ENCODE results near the gene KCNB1. TPM values are rescaled to one million over a fixed set of nuclear protein-coding genes. Genes with fewer than 3 reads are reported as not detected.

The KCNB1 gene
- total RNA-seq, 1 donor from 2014 or later, result under 0.01 TPM

DNA sequence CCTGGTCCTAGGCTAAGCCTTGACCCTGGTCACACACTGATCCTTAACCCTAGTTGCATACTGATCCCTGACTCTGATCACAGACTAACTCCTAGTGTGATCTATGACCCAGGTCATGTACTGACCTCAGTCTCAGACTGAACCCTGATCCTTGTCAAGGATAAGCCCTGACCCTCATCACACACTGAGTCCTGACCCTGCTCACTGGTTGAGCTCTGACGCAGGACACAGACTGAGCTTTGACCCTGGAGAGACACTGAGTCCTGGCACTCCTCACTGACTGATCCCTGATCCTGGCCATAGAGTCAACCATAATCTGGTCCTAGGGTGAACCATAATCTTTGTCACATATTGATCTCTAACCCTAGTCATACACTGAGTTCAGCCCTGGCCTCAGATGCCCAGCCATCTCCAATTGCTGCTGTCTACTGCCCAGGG lies 37.9 kb downstream of the KCNB1 start:
- DNase-seq (ENCODE audit: low read depth, low spot score), result no peak

DNA sequence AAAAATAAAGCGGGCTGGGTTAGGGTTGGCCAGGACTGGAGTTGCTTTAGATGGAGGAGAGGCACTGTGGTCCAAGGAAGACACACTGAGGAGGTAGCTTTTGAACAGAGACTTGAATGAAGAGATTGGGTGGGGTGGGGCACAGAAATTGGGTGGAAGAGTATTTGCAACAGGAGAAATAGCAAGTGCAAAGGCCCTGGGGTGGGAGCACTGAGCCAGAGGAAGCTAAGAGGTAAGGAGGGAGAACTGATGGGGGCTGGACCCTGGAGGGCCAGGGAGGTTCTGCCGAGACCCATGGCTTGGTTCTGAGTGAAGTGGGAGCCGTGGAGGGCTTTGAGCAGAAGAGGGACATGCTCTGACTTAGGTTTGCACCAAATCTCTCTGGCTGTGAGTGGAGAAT lies 45.4 kb downstream of the KCNB1 start:
- no peak for DNase-seq (ENCODE audit: low read depth, low spot score)

DNA sequence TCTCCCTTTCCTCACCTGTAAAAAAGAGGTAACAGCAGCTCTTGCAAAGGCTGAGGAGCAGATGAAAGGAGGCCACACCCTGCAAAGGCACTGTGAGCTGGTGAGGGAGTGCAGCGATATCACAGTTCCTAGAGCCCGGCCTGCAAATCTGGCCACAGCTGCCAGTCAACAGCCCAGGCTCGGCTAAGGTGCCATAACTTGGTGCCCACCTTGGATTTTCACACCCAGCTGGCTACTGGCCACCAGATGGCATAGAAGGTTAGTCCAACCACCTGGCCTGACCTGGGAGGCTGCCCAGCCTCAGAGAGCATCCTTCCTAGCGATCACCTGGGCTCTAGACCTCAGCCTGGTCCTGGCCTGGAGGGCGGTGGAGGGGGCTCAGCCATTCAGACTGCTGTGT lies 46.8 kb downstream of the KCNB1 start:
- no peak for DNase-seq (ENCODE audit: low read depth, low spot score)

DNA sequence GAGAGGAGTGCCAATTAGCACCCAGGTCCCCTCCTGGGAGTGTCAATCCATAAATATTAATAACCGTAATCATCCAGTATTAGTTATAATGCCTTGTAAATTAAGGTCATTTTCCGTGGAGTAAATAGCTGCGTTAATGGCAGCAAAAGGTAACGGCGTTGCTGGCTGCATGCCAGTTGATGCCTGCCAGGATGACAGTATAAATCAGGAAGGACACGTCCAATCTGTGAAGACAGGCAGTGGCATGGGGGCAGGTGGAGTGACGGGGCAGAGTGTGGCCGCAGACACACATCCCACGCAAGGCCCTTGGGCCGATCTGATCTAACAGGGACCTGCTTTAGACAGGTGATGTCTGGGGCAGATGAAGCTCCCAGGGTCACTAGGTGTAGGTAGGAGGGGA lies 49.1 kb downstream of the KCNB1 start:
- DNase-seq (ENCODE audit: low read depth, low spot score), result no peak

DNA sequence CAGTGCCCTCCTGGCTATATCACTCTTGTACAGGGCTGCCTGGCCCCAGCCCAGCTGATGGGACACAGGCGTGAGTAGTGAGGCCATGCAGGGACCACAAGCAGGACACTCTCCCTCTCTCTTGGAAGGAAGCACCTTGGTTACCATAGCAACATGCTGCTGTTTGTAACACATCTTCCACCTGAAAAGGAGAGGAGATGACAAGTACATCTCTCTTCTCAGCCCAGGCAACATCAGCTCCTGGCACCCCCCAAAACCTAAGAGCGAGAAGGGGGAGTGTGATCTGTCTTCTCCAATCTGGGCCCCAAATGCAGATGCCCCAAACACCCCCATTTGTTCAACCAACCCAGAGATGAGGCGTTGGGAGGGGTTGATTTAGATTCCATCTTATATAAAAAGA lies 49.9 kb downstream of the KCNB1 start:
- DNase-seq (ENCODE audit: low read depth, low spot score), result no peak

DNA sequence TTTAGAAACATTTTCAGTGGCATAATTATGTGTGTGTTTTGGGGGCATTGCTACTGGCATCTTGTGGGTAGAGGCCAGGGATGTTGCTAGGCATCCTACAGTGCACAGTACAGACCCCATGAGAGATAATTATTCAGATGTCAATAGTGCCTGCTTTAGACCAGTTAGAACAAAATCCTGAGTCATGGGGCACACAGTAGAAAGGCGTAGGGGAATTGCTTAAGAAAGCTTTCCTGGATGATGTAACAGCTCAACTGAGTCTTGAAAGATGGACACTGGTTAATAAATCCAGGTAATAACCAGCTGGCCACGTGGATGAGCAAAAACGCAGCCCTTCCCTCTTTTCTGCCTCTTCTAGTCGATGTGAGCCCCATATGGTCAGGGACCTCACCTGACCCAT lies 51.1 kb downstream of the KCNB1 start:
- no peak for DNase-seq (ENCODE audit: low read depth, low spot score)

DNA sequence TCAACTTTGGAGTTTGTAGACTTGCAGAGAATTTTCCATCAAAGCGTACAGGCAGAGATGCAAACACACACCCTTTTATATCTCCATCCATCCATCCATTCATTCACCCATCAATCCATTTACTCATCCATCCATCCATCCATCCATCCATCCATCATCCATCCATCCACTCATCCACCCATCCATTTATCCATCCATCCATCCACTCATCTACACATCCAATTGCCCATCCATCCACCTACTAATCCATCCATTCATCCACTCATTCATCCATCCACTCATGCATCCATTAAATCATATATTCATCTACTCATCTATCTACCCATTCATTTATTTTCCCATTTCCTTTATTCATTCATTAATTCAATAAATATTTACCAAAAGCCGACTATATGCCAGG lies 52.1 kb downstream of the KCNB1 start:
- no peak for DNase-seq (ENCODE audit: low read depth, low spot score)

DNA sequence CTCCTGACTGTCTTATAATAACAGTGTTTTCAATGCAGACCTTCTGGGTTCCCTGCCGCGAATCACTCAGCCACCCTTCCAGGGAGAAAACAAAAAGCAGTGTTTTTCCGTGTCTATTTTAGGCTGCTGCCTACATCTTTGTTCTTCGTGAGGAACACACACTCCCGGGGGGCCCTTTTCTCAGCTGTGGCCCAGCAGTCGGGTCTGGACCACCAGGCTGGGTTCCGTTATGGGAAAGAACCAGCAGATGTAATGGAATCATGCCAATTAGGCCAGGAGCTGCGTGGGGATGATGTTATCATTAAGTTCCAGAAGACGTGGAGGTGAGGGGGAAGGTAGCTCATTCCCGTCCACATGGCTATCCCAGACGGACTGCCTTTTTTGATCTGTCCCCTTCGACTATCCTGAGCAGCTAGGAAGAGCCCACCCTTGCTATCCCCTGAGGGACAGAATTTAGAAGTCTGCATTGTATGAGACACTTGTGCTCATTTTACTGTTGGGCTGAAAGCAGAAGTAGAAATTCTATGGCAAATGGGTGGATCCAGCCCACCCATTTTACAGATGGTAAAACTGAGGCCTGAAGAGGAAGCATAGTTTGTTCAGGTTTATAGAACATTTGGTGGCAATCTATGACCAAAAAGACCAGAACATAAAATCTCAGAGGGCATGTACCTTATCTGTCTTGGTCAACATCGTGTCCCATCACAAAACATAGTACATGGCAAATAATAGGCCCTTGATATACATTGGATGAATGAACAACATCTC lies 54.5 kb downstream of the KCNB1 start:
- DNase-seq (ENCODE audit: low read depth, low spot score), result no peak

DNA sequence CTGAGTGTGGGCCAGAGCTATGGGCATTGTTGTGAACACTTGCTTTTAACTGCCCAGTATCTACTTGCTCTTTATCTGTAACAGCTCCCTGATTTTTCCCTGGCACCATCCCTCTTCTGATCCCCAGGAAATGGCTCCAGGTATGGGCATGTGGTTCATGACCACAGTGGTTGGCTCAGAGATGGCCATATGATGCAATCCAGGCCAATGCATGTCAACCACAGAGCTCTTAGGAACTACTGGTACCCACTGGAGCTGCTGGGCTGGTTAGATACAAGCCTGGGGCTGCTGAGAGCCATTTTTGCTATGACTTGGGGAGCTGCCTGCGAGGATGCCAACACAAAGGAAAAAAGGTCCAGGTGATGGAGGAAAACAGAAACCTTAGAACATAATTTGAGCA lies 55.6 kb downstream of the KCNB1 start:
- no peak for DNase-seq (ENCODE audit: low read depth, low spot score)

DNA sequence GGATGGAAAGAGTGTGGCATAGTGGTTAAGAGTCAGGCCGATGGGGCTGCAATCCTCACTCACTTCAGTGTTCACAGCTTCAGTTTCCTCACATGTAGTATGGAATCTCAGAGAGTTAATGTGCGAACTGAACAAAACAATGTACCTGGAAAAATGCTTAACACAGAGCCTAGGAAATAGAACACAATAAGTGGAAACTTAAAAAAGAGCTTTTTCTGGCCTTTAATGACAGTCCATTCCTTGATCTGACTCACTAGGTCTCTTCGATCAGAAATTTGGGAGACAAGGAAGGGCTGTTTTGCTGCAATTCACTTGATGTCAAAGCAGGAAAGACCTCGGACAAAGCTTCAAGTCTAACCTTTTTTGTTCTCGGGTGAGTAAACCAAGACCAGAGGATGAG lies 56.1 kb downstream of the KCNB1 start:
- DNase-seq (ENCODE audit: low read depth, low spot score), result no peak

DNA sequence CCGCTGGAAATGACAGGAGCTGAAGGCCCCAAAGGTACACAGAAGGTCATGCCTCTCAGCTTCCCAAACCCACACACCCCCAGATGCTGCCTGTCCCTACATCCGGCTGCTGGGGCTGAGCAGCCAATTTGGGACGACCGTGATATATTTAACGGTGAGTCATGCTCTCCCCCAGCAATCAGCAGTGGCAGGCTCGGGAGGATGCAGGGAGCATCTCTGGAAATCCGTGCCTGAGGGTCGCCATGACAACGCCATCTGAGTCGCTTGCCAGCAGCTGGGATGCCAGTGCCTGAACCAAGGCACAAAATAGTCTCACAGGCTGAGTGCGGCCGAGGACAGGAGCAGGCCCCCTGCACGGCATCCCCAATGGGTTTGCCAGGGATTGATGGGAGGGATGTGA lies 57.9 kb downstream of the KCNB1 start:
- DNase-seq (ENCODE audit: low read depth, low spot score), result no peak

DNA sequence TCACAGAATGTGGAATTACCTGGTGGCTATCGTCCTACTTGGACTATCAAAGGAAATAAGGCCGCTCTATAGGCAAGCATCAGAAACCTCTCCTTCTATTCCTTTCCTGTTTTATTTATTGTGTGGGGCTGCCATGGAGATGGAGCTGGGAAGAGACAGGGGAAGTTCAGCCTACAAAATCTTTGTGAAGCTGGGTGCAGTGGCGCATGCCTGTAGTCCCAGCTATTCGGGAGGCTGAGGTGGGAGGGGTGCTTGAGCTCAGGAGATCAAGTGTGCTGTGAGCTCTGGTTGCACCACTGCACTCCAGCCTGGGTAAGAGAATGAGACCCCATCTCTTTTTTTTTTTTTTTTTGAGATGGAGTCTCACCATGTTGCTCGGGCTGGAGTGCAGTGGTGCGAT lies 60.3 kb downstream of the KCNB1 start:
- no peak for DNase-seq (ENCODE audit: low read depth, low spot score)

DNA sequence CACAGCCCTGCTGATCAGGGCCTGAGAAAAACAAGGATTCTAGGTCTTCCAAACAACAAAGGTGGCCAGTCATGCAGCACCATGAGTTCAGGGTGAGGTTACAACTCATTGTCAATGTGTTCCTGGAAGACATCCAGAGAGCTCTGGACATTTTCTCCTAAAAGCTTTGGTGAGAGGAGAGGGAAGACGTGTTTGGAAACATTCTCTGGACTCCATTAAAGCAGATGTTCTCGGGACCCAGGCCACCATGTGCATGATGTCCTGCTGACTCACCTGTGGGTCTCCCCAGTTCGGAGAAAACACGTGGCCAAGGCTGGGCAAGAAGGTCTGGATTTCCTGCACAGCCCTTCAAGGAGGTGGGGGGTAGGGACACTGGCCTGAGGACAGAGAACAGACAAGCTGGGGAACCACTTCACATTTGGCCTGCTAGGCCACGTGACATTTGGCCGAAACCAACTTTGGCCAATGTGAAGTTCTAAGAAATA lies 61.6 kb downstream of the KCNB1 start:
- DNase-seq (ENCODE audit: low read depth, low spot score), result no peak

DNA sequence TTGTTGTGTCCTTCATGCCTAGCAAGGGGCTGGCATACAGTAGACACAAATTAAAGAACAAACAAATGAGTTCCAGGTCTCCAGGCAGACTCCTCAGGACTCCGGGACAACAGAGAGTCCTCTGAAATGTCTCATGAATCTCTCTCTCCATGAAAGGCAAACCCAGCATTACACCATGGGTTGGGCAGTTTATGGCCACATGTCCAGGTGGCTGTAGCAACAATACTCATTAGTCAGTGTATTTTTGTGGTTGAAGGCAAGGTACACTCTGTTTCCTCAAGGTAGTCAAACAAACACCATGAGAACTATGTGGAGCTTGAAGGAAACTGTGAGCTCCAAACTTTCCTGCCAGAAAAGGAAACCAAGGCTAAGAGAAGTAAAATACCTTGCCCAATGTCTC lies 62.2 kb downstream of the KCNB1 start:
- DNase-seq (ENCODE audit: low read depth, low spot score), result no peak

DNA sequence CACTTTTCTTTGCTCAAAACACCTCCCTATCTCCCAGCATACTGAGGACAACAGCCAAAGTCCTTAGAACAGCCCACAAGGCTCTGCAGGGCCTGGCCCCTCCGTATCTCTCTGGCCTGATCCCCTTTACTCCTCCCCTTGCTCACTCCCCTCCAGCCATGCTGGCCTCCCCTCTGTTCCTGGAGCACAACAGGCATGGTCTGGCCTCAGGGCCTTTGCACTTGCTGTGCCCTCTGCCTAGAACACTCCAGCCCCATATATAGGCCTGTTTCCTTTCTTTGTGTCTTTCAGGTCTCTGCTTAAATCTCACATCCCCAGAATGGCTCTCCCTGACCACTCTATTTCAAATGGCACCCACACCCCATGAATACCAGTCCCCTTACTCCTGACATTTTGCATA lies 62.7 kb downstream of the KCNB1 start:
- DNase-seq (ENCODE audit: low read depth, low spot score), result no peak

DNA sequence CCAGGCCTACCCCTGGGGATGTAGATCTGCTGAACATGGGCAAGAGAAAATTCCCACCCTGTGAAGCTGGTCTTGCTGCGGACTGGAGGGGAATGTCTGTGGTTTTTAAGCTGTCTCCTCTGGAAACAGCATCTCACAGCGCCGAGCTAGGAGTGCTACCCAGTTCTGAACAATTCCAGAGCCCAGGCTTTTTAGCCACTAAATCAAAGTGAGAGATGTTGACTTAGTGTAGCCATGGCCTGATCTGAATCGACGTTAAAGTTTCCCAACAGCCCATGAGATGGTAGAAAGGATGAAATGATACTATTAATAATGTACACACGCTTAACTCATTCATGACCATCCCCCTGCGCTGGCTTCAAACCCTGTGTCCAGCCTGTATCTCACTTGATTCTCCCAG lies 63.7 kb downstream of the KCNB1 start:
- DNase-seq (ENCODE audit: low read depth, low spot score), result no peak

DNA sequence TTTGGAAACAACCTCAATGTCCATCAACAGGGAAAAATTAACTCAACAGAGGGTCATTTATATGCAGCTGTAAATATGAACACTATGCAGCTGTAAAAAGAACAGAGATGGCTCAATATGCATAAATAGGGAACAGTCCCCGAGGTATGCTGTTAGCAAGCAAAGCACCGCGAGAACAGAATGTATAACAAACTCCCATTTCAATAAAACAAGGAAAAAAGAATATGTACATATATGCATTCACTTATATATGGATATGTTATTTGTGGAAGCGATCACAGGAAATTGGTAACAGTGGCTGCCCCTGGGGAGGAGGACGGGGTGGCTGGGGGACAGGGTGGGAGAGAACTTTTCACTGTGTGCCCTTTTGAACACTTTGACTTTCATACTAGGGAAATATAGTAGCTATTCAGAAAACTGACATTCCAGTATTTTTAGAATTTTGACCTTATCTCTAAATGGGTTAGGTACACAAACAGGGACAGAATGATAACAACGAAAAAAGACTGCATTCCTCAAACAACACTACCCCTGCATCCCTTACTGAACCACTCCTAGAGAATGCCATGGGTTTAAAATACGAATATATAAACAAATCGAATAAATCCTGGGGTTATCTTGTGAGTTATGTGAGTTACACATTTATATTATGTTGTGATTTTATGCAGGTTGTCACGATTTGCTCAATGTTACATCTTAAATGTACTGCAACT lies 64.5 kb downstream of the KCNB1 start:
- DNase-seq (ENCODE audit: low read depth, low spot score), result no peak

DNA sequence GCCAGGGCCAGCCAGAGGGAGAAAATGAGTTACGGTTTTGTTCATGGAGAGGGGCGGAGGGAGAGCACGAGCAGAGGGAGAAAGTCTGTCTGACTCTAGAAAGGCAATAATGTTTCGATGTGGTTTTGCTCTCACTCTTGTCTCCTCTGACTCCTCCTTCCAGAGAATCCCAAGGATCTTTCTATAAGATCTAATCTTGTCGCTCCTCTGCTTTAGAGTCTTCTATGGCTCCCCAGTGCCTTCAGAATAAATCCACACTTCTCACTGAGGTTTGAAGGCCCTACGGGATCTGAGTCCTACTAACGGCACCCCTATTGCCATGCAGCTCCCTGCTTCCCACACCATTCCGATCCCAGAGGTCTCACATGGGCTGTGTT lies 66.8 kb downstream of the KCNB1 start:
- DNase-seq (ENCODE audit: low read depth, low spot score), result no peak

DNA sequence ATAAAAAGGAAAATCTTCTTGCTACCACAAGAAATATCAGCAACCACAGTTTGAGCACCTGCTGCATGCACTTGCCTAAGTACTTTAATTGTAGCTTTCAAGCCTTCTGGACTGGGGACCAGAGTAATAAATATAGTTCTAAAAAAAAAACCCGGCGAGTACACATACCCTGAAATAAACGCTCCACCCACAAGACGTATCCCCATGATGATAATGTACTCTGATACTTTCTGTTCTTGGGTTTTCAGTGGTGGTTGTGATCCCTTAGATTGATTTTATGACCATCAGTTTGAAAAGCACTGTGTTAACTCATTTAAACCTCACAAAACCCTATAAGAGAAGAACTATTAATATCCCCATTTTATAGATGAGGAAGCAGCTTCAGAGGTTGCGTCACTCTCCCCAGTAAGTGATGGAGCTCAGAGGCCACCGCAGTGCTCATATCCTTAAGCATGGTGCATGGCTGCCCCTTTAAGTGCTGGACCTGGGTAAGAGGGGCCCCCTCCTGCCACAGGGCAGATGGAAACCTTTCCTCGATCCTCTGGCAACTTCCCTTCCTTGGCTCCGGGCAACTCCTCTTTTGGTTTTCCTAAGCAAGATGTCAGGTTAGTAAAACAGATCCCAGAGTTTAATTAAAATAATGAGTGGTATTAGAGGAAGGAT lies 67.3 kb downstream of the KCNB1 start:
- no peak for DNase-seq (ENCODE audit: low read depth, low spot score)

DNA sequence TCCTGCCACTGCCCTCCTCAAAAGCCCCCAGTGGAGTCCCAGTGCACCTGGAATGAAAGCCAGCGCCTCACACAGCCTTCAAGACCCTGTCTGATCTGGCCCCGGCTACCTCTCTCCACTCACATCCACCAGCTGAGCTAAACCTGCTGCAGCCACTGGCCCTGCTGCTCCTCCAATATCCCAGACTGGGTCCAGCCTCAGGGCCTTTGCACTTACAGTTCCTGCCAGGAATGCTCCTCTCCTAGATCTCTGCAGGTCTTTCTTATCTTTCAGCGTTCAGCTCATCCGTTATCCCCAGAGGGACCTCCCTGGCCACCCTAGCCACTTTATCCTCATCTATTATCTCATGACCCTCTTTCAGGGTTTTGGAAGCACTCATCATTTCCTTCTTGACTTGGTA lies 68.8 kb downstream of the KCNB1 start:
- no peak for DNase-seq (ENCODE audit: low read depth, low spot score)

DNA sequence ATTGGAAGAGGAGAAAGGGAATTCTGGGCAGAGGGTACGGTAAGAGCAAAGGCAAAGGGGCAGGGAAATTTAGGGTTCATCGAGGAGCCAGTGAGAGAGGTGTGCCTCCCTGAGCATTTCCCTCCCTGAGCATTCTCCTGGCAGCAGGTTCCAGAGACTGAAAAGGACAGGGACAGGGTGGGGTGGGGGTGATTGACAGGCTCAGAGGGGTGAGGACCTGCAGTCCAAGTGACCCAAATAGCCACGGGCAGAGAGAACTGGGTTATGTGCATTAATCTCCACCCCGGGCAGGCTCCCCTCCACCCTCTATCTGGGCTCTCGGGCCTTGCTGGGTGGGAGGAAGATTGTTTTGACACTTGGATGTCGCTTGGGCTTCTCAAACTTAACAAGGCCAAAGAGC lies 69.5 kb downstream of the KCNB1 start:
- no peak for DNase-seq (ENCODE audit: low read depth, low spot score)

DNA sequence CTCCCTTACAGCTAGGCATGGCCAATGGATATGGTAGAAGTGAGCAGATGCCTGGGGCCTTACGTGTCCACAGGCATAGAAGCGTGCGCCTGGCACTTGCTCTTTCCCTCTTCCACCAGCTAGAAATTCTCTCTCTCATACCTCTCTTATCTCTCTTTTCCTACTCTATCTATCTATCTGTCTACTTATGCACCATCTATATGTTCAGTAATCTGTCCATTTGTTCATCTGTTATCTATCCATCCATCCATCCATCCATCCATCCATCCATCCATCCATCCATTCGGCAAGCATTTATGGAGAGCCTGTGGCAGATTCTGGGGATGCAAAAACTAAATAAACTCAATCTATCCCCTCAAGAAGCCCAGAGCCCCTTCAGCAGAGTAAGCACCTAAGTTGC lies 70.2 kb downstream of the KCNB1 start:
- no peak for DNase-seq (ENCODE audit: low read depth, low spot score)

Data from pulmonary artery endothelial cell (primary cell).